AG04449 (cell line): Measurements from ENCODE around the gene FBXO36.

Experiments used
- CTCF ChIA-PET: fragments of 350-600 bp; formaldehyde crosslinking; extraction: SDS; loops from one replicate; lab custom pipeline; 2021; ENCODE audit warnings: antibody characterized with exemption; lab: Yijun Ruan, JAX
- POLR2A ChIA-PET: fragments of 400-600, 350-600 bp; formaldehyde crosslinking; extraction: SDS; loops from one replicate; lab custom pipeline; 2020; ENCODE audit warnings: antibody characterized with exemption, inconsistent platforms; lab: Yijun Ruan, JAX
- DNase-seq: peaks from one replicate; pipeline ENCODE4 v3.0.0-alpha.2; 2010; ENCODE audit warnings: low read depth, low spot score
- H3K4me3 ChIP-seq: 2 replicates; pipeline ENCODE4 v1.5.1; 2011; ENCODE audit warnings: low read depth, mild to moderate bottlenecking, control low read depth, low read length
- TF ChIP-seq, protein P1 (sequence below): IDR thresholded peaks from one replicate; pipeline ENCODE4 v1.5.1; 2011; ENCODE audit warnings: mild to moderate bottlenecking, moderate library complexity, low read length, control low read depth, inconsistent platforms; ENCODE audit not compliant: insufficient read depth; ENCODE audit errors: missing control alignments

Gene FBXO36

DNA sequence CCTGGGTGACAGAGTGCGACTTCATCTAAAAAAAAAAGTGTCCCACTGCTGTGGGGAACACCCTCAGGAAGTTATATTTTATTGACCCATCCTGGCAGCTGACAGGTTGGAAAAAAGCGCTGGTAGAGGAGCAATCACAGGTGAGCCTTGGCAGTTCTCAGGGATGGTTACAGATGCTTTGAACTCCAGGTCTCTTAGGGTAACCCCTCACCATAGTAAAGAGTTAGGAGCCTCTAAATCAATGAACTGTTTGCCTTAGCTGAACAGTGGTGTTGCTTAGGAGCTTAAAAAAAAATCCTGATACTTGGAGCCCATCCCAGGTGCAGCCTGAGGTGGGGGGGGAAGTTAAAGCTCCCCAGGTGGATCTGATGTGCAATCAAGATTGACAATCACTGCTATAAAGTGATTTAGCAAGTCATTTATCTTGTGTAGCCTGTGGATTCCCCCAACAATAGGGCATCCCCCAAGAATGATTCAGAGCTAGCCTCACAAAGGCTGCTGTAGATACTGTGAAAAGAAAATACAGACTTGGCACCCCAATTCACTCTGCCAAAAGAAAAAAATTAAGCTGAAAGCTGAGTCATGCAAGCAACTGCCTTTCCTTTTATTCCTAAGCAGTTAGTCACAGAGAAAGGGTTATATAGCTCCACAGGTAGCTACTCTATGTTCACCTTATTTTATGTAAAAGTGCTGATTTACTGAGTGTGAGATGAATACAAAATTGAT is 131.6 kb downstream of the FBXO36 start:
- DNase-seq: no peak
- CTCF ChIA-PET: interaction anchor here (1.4 kb wide), 1 partner anchor 13 kb away, joined by 6 read pairs; no protein-coding TSS in a partner anchor
- POLR2A ChIA-PET: no interaction called here
- TF ChIP-seq, protein P1, sequence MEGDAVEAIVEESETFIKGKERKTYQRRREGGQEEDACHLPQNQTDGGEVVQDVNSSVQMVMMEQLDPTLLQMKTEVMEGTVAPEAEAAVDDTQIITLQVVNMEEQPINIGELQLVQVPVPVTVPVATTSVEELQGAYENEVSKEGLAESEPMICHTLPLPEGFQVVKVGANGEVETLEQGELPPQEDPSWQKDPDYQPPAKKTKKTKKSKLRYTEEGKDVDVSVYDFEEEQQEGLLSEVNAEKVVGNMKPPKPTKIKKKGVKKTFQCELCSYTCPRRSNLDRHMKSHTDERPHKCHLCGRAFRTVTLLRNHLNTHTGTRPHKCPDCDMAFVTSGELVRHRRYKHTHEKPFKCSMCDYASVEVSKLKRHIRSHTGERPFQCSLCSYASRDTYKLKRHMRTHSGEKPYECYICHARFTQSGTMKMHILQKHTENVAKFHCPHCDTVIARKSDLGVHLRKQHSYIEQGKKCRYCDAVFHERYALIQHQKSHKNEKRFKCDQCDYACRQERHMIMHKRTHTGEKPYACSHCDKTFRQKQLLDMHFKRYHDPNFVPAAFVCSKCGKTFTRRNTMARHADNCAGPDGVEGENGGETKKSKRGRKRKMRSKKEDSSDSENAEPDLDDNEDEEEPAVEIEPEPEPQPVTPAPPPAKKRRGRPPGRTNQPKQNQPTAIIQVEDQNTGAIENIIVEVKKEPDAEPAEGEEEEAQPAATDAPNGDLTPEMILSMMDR: no peak
- no peak overlapping the region for H3K4me3 ChIP-seq

DNA sequence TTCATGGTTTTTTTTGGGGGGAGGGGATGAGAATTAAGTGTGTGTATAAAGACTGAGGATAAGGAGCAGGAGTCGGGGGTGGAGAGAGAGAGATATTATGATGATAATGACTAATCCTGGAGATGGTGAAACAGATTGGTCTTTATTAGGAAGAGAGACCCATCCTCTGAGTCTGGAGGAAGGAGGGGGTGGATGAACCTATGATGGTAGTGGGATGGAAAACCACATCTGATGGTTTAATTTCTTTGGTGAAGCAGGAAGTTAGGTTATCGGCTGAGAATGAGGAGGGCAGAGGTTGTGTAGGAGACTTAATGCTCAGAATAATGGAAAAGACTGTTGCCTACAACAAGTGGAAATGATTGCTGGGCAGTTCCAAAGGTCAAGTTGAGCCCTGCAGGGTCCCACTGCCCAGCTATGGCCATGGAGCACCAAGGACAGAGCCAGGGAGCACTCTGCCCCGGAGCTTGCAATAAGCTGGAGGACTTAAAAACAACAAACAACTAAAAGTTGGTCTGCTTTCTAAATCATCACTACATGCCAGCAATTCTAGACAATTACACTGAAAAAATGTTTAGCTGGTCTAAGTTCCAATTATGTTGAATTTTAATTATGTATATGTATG is 138.5 kb downstream of the FBXO36 start:
- TF ChIP-seq, protein P1: no peak
- no peak for DNase-seq
- ChIA-PET POLR2A (no interaction called here), CTCF (interaction anchor here (1.8 kb wide), 1 partner anchor 99 kb away, joined by 4 read pairs; no protein-coding TSS in a partner anchor)
- no peak overlapping the region for H3K4me3 ChIP-seq
